Hepatocyte (in vitro differentiated cells): Measurements from ENCODE around the gene BPI. TPM values are rescaled to one million over a fixed set of nuclear protein-coding genes. Genes with fewer than 3 reads are reported as not detected.

Source experiments
- DNase-seq: peaks from one replicate; pipeline ENCODE4 v3.0.0-alpha.2; 2016; ENCODE audit warnings: low spot score
- H2AFZ ChIP-seq: fragments of 200-600 bp; sonication (generic); 2 replicates; pipeline ENCODE4 v1.6.0; 2016; ENCODE audit warnings: antibody characterized with exemption, mild to moderate bottlenecking
- H3K27ac ChIP-seq: fragments of 200-600 bp; sonication (generic); 2 replicates; pipeline ENCODE4 v1.5.1; 2016; ENCODE audit warnings: mild to moderate bottlenecking
- H3K27me3 ChIP-seq: fragments of 200-600 bp; sonication (generic); 2 replicates; pipeline ENCODE4 v1.6.1; 2016
- H3K36me3 ChIP-seq: fragments of 200-600 bp; sonication (generic); replicated peaks from 2 replicates; pipeline ENCODE4 v1.5.1; 2016; ENCODE audit warnings: low read depth; ENCODE audit not compliant: insufficient read depth
- H3K4me1 ChIP-seq: fragments of 200-600 bp; sonication (generic); 2 replicates; pipeline ENCODE4 v1.5.1; 2016; ENCODE audit warnings: mild to moderate bottlenecking, moderate library complexity; ENCODE audit not compliant: insufficient read depth
- H3K4me2 ChIP-seq: fragments of 200-600 bp; sonication (generic); 2 replicates; pipeline ENCODE4 v1.6.0; 2016
- H3K4me3 ChIP-seq: fragments of 200-600 bp; sonication (generic); 2 replicates; pipeline ENCODE4 v1.5.1; 2016; ENCODE audit warnings: mild to moderate bottlenecking
- H3K79me2 ChIP-seq: fragments of 200-600 bp; sonication (generic); 2 replicates; pipeline ENCODE4 v1.6.0; 2017; ENCODE audit warnings: mild to moderate bottlenecking
- H3K9me2 ChIP-seq: fragments of 200-600 bp; sonication (generic); replicated peaks from 2 replicates; pipeline ENCODE4 v1.6.0; 2017; ENCODE audit warnings: mild to moderate bottlenecking; ENCODE audit not compliant: insufficient read depth
- H3K9me3 ChIP-seq: fragments of 200-600 bp; sonication (generic); 2 replicates; pipeline ENCODE4 v1.5.1; 2016; ENCODE audit warnings: low read depth, mild to moderate bottlenecking
- H4K20me1 ChIP-seq: fragments of 200-600 bp; sonication (generic); 2 replicates; pipeline ENCODE4 v1.6.0; 2016; ENCODE audit warnings: mild to moderate bottlenecking; ENCODE audit not compliant: insufficient read depth, poor library complexity, severe bottlenecking
- CTCF ChIP-seq: fragments of 200-600 bp; sonication (generic); IDR thresholded peaks from 2 replicates; pipeline ENCODE4 v1.5.1; 2016; ENCODE audit warnings: antibody characterized with exemption, mild to moderate bottlenecking; ENCODE audit not compliant: poor library complexity
- EZH2 ChIP-seq: fragments of 200-600 bp; sonication (generic); IDR thresholded peaks from 2 replicates; pipeline ENCODE4 v1.6.1; 2016; ENCODE audit warnings: antibody characterized with exemption, mild to moderate bottlenecking, borderline replicate concordance
- EZH2phosphoT487 ChIP-seq: fragments of 200-600 bp; sonication (generic); IDR thresholded peaks from one replicate; pipeline ENCODE4 v1.6.1; 2018; ENCODE audit warnings: antibody characterized with exemption, mild to moderate bottlenecking, low read depth, moderate library complexity; ENCODE audit not compliant: unreplicated experiment, severe bottlenecking
- WGBS: methylation state at CpG from one replicate; pipeline ENCODE4 v1.1.6; 2016; ENCODE audit warnings: low lambda C conversion rate; ENCODE audit errors: missing lambda C conversion rate; 5-methylcytosine and 5-hydroxymethylcytosine counted together
- polyA plus RNA-seq: library from polyadenylated mRNA; unstranded; fragments of >200 nt; fragmentation: Nextera tagmentation; extraction: Ambion mirVana; gene quantifications from 2 replicates; pipeline ENCODE4 v1.2.1, GENCODE V29; 2016
- total RNA-seq: library from RNA; depleted of rRNA; stranded (reverse); fragments of >200 nt; gene quantifications from 2 replicates; pipeline ENCODE4 v1.2.3, GENCODE V29; 2014

Gene BPI
- total and polyA plus RNA-seq, 2 experiments from 2014 or later, result 0.63 to 0.66 TPM

GRCh38 chr20:38331245-38331644 is 27.3 kb downstream of the BPI start:
- TF ChIP-seq CTCF (no peak), EZH2phosphoT487 (no peak), EZH2 (no peak)
- H3K36me3 ChIP-seq, result no peaks in the 10 kb centered on the region
- H3K79me2 ChIP-seq, result no peaks in the 10 kb centered on the region
- no peak for DNase-seq
- H3K9me2 ChIP-seq, result no peaks in the 10 kb centered on the region
- H2AFZ ChIP-seq, result no peak overlapping the region
- H3K4me1 ChIP-seq, result no peaks in the 10 kb centered on the region
- no peaks in the 10 kb centered on the region for H3K27me3 ChIP-seq
- no peaks in the 10 kb centered on the region for H3K9me3 ChIP-seq
- H4K20me1 ChIP-seq, result no peaks in the 10 kb centered on the region
- H3K4me2 ChIP-seq, result no peak overlapping the region
- no peak overlapping the region for H3K4me3 ChIP-seq
- no peak overlapping the region for H3K27ac ChIP-seq

DNA sequence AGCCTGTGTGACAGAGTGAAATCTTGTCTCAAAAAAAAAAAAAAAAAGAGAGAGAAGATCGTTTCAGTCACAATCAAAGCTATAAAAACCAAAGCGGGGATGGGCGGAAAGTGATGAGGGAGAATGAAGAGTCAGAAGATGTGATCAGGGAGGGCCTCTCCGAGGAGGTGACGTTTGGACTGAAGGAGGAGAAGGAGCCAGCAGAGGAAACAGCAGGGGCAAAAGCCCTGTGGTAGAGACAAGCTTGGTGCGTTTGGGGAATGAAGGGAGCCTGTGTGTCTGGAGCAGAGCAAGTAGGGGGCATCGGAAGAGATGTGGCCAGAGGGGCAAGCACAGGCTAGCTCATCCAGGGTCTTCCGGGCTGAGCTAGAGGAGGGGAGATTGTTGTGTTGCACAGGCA is 27.9 kb downstream of the BPI start:
- H3K9me2 ChIP-seq, result no peaks in the 10 kb centered on the region
- no peaks in the 10 kb centered on the region for H3K4me1 ChIP-seq
- H3K9me3 ChIP-seq, result no peaks in the 10 kb centered on the region
- H2AFZ ChIP-seq, result no peak overlapping the region
- 88% methylated on average over 8 of the region's 8 CpGs for WGBS
- H3K36me3 ChIP-seq, result no peaks in the 10 kb centered on the region
- TF ChIP-seq EZH2 (no peak), EZH2phosphoT487 (no peak), CTCF (no peak)
- no peak overlapping the region for H3K4me2 ChIP-seq
- no peak overlapping the region for H3K27ac ChIP-seq
- no peak overlapping the region for H3K4me3 ChIP-seq
- H4K20me1 ChIP-seq, result no peaks in the 10 kb centered on the region
- no peaks in the 10 kb centered on the region for H3K79me2 ChIP-seq
- H3K27me3 ChIP-seq, result no peaks in the 10 kb centered on the region
- no peak for DNase-seq

DNA sequence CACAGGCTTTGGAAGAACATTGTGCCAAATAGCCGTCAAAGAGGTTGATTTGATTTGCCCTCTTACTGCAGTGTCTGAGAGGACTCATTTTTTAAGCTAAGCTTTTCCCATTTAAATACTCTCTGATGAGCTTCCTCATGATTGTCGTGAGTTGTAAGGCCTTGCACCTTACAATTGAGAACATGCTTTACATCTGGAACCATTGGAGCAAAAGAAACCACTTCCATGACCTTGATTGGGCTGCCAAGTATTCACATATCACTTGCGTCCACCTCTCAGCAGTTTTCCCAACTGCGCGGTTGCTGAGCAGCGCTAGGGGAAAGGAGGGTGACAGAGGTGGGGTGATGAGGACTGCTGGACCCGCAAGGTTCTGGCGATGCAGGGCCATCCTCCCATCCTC is 30.1 kb downstream of the BPI start:
- H3K9me2 ChIP-seq, result no peaks in the 10 kb centered on the region
- H3K4me1 ChIP-seq, result no peaks in the 10 kb centered on the region
- H3K4me2 ChIP-seq, result no peak overlapping the region
- no peak overlapping the region for H3K4me3 ChIP-seq
- TF ChIP-seq EZH2phosphoT487, result no peak
- no peak for TF ChIP-seq EZH2
- no peak for TF ChIP-seq CTCF
- H3K27ac ChIP-seq, result no peak overlapping the region
- H3K79me2 ChIP-seq, result no peaks in the 10 kb centered on the region
- DNase-seq, result no peak
- peaks cover 3% of the 10 kb centered on the region for H3K9me3 ChIP-seq
- 94% methylated on average over 8 of the region's 8 CpGs for WGBS
- H2AFZ ChIP-seq, result no peak overlapping the region
- no peaks in the 10 kb centered on the region for H3K36me3 ChIP-seq
- no peaks in the 10 kb centered on the region for H3K27me3 ChIP-seq
- no peaks in the 10 kb centered on the region for H4K20me1 ChIP-seq

DNA sequence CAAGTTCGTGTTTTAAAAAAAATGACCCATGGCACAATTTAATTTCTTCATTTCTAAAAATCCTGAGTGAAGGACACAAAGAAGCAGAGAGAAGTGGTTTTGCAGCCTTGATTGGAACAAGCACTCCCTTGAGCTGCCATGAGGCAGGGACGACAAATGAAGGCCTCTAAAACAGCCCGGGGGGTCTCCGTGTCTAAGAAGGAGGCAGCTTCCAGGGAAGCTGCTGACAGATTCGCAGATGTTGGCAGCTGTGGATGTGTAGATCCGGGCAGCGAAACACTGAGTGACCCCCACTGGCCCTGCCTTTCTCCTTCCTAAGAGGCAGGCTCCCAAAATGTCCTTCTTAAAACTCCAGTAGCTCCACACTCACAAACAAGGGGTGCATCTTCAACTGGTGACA is 32.8 kb downstream of the BPI start:
- H2AFZ ChIP-seq, result no peak overlapping the region
- H3K27me3 ChIP-seq, result no peaks in the 10 kb centered on the region
- WGBS, result 71% methylated on average over 7 of the region's 7 CpGs

More for the DNA sequence above, 32.8 kb downstream of the BPI start:
- Histone ChIP-seq H3K27ac (no peak overlapping the region), H3K9me2 (no peaks in the 10 kb centered on the region), H4K20me1 (no peaks in the 10 kb centered on the region), H3K79me2 (no peaks in the 10 kb centered on the region), H3K4me1 (no peaks in the 10 kb centered on the region), H3K36me3 (no peaks in the 10 kb centered on the region), H3K4me3 (no peak overlapping the region), H3K4me2 (no peak overlapping the region), H3K9me3 (peaks cover 3% of the 10 kb centered on the region)
- no peak for DNase-seq
- TF ChIP-seq EZH2 (no peak), EZH2phosphoT487 (no peak), CTCF (no peak)
